Gastrocnemius medialis (tissue), 4 donors: Measurements from ENCODE around the gene KAZN.

Experiments
- POLR2A ChIP-seq, 2 donors: fragments of 450-650 bp; IDR thresholded peaks; one replicate each; pipeline ENCODE4 v1.6.1; 2017; ENCODE audit warnings: antibody characterized with exemption in 2 of 2, mild to moderate bottlenecking in 2 of 2, moderate library complexity in 2 of 2
- TF ChIP-seq, protein P1 (sequence below), 5 experiments: fragments of 450-650 bp in 3 of 5; fragments of 200-600 bp in 2 of 5; sonication (generic) in 2 of 5; IDR thresholded peaks in 4 of 5; conservative IDR thresholded peaks in 1 of 5; 1 replicate in 4 of 5; 2 replicates in 1 of 5; pipeline ENCODE4 v1.5.1; 2016 to 2019; ENCODE audit warnings: antibody characterized with exemption in 5 of 5, mild to moderate bottlenecking in 3 of 5, moderate library complexity in 3 of 5

DNA sequence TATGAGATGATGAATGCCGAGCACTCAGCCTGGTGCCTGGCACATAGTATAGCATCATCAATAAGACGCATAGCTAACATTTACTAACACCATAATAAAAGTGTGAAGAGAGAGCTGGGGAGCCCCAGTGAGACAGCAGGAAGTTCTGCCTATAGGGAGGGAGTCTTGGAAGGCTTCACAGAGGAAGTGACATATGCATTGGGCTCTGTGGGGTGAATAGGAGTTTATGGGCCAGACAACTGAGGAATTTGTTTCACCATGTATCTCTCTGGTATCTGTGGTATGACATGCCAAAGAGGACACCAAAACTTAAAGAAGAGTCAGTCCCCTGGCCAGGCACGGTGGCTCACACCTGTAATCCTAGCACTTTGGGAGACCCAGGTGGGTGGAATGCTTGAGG is 436.8 kb downstream of the KAZN start:
- TF ChIP-seq, protein P1, sequence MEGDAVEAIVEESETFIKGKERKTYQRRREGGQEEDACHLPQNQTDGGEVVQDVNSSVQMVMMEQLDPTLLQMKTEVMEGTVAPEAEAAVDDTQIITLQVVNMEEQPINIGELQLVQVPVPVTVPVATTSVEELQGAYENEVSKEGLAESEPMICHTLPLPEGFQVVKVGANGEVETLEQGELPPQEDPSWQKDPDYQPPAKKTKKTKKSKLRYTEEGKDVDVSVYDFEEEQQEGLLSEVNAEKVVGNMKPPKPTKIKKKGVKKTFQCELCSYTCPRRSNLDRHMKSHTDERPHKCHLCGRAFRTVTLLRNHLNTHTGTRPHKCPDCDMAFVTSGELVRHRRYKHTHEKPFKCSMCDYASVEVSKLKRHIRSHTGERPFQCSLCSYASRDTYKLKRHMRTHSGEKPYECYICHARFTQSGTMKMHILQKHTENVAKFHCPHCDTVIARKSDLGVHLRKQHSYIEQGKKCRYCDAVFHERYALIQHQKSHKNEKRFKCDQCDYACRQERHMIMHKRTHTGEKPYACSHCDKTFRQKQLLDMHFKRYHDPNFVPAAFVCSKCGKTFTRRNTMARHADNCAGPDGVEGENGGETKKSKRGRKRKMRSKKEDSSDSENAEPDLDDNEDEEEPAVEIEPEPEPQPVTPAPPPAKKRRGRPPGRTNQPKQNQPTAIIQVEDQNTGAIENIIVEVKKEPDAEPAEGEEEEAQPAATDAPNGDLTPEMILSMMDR (IDR thresholded peaks at IDR 0.05 in 4 of 5, conservative IDR thresholded peaks at IDR 0.05 in 1 of 5), result no peak
- no peak for TF ChIP-seq POLR2A (IDR thresholded peaks at IDR 0.05)
